Liver (tissue), 9 donors: ENCODE measurements around the gene RALGDS. TPM values are rescaled to one million over a fixed set of nuclear protein-coding genes. Genes with fewer than 3 reads are reported as not detected.

Source experiments
- DNase-seq: peaks from one replicate; pipeline ENCODE4 v3.0.0-alpha.2; 2017; ENCODE audit warnings: low spot score
- H3K27ac ChIP-seq, 2 donors: one replicate each; pipeline ENCODE4 v1.7.0; 2013; ENCODE audit warnings: inconsistent platforms in 2 of 2, low read length in 2 of 2, control low read depth in 1 of 2, low read depth in 1 of 2, mild to moderate bottlenecking in 1 of 2
- H3K27me3 ChIP-seq, 4 donors: one replicate each; pipeline versions ENCODE4 v1.6.1 to v1.7.0; 2013; ENCODE audit warnings: low read length in 3 of 4, inconsistent platforms in 1 of 4, mild to moderate bottlenecking in 1 of 4, moderate library complexity in 1 of 4; ENCODE audit not compliant: control insufficient read depth in 4 of 4, insufficient read depth in 4 of 4
- H3K36me3 ChIP-seq, 4 donors: one replicate each; pipeline versions ENCODE4 v1.6.1 to v1.7.0; 2013; ENCODE audit warnings: low read length in 3 of 4, mild to moderate bottlenecking in 3 of 4, low read depth in 1 of 4, moderate library complexity in 1 of 4; ENCODE audit not compliant: control insufficient read depth in 4 of 4, insufficient read depth in 3 of 4
- H3K4me1 ChIP-seq, 4 donors: one replicate each; pipeline versions ENCODE4 v1.6.1 to v1.7.0; 2013; ENCODE audit warnings: low read length in 3 of 4, mild to moderate bottlenecking in 3 of 4, moderate library complexity in 1 of 4; ENCODE audit not compliant: control insufficient read depth in 4 of 4, insufficient read depth in 4 of 4
- H3K4me3 ChIP-seq, 3 donors: one replicate each; pipeline versions ENCODE4 v1.6.1 to v1.7.0; 2013; ENCODE audit warnings: low read length in 3 of 3, control low read depth in 1 of 3, low read depth in 1 of 3, mild to moderate bottlenecking in 1 of 3
- H3K9ac ChIP-seq, 2 donors: one replicate each; pipeline ENCODE4 v1.7.0; 2013; ENCODE audit warnings: low read length in 2 of 2, mild to moderate bottlenecking in 2 of 2, moderate library complexity in 2 of 2, control low read depth in 1 of 2, low read depth in 1 of 2
- H3K9me3 ChIP-seq, 4 donors: one replicate each; pipeline versions ENCODE4 v1.6.1 to v1.7.0; 2013; ENCODE audit warnings: low read length in 3 of 4; ENCODE audit not compliant: control insufficient read depth in 4 of 4
- ATF3 ChIP-seq: IDR thresholded peaks from 2 replicates; pipeline ENCODE4 v1.6.1; 2016; ENCODE audit warnings: antibody characterized with exemption
- CTCF ChIP-seq: fragments of 150-350 bp; IDR thresholded peaks from 2 replicates; pipeline ENCODE4 v1.5.1; 2017; ENCODE audit warnings: improper control_type of control experiment, low read depth, low read length; ENCODE audit not compliant: missing input control
- EGR1 ChIP-seq, 2 donors: IDR thresholded peaks; 2 replicates each; pipeline ENCODE4 v1.6.1; 2016 to 2018; ENCODE audit warnings: antibody characterized with exemption in 2 of 2, low read depth in 2 of 2
- FOXA1 ChIP-seq: IDR thresholded peaks from 2 replicates; pipeline ENCODE4 v1.6.1; 2016; ENCODE audit warnings: antibody characterized with exemption
- FOXA2 ChIP-seq: IDR thresholded peaks from 2 replicates; pipeline ENCODE4 v1.6.1; 2016; ENCODE audit warnings: antibody characterized with exemption
- GABPA ChIP-seq, 2 donors: IDR thresholded peaks in 1 of 2; conservative IDR thresholded peaks in 1 of 2; 2 replicates each; pipeline ENCODE4 v1.6.1; 2016; ENCODE audit warnings: antibody characterized with exemption in 2 of 2, mild to moderate bottlenecking in 1 of 2, moderate library complexity in 1 of 2
- HNF4A ChIP-seq, 2 donors: conservative IDR thresholded peaks; 2 replicates each; pipeline ENCODE4 v1.6.1; 2016; ENCODE audit warnings: antibody characterized with exemption in 2 of 2, mild to moderate bottlenecking in 2 of 2
- HNF4G ChIP-seq: IDR thresholded peaks from 2 replicates; pipeline ENCODE4 v1.6.1; 2016; ENCODE audit warnings: antibody characterized with exemption
- JUND ChIP-seq, 2 donors: IDR thresholded peaks; 2 replicates each; pipeline ENCODE4 v1.6.1; 2016; ENCODE audit warnings: antibody characterized with exemption in 2 of 2
- NR2F2 ChIP-seq: IDR thresholded peaks from 2 replicates; pipeline ENCODE4 v1.6.1; 2016; ENCODE audit warnings: antibody characterized with exemption
- RAD21 ChIP-seq, 2 donors: IDR thresholded peaks; 2 replicates each; pipeline ENCODE4 v1.6.1; 2016; ENCODE audit warnings: antibody characterized with exemption in 2 of 2, mild to moderate bottlenecking in 2 of 2
- REST ChIP-seq: IDR thresholded peaks from 2 replicates; pipeline ENCODE4 v1.6.1; 2016; ENCODE audit warnings: antibody characterized with exemption, mild to moderate bottlenecking
- RXRA ChIP-seq, 2 donors: IDR thresholded peaks; 2 replicates each; pipeline ENCODE4 v1.6.1; 2017 to 2018; ENCODE audit warnings: antibody characterized with exemption in 2 of 2, mild to moderate bottlenecking in 1 of 2
- SP1 ChIP-seq: IDR thresholded peaks from 2 replicates; pipeline ENCODE4 v1.6.1; 2018; ENCODE audit warnings: antibody characterized with exemption, mild to moderate bottlenecking
- TAF1 ChIP-seq: conservative IDR thresholded peaks from 2 replicates; pipeline ENCODE4 v1.6.1; 2016; ENCODE audit warnings: antibody characterized with exemption, mild to moderate bottlenecking
- YY1 ChIP-seq: IDR thresholded peaks from 2 replicates; pipeline ENCODE4 v1.6.1; 2016; ENCODE audit warnings: antibody characterized with exemption, mild to moderate bottlenecking
- WGBS: extraction: QIAGEN DNeasy Blood & Tissue Kit; methylation state at CpG from one replicate; pipeline ENCODE4 v1.1.7; 2013; 5-methylcytosine and 5-hydroxymethylcytosine counted together
- polyA plus RNA-seq, 2 donors: library from polyadenylated mRNA; stranded (reverse) in 1 of 2; unstranded in 1 of 2; fragments of 200-250 nt in 1 of 2; fragments of >200 nt in 1 of 2; fragmentation: Nextera tagmentation in 1 of 2; extraction: Ambion mirVana in 1 of 2; gene quantifications; one replicate each; pipeline versions ENCODE4 v1.2.1 to v1.2.3, GENCODE V29; 2013 to 2015
- total RNA-seq, 2 donors: library from RNA; depleted of rRNA; stranded (reverse); fragments of >200 nt; gene quantifications; one replicate each; pipeline ENCODE4 v1.2.3, GENCODE V29; 2014
- TF ChIP-seq, protein P1 (sequence below): IDR thresholded peaks from 2 replicates; pipeline ENCODE4 v1.6.1; 2016; ENCODE audit warnings: antibody characterized with exemption
- TF ChIP-seq, protein P2 (sequence below): IDR thresholded peaks from 2 replicates; pipeline ENCODE4 v1.6.1; 2016; ENCODE audit warnings: antibody characterized with exemption
- donor health status: healthy.
- donor health status: healthy.
- donor health status: healthy.
- donor health status: healthy.
- donor health status: healthy.

RALGDS gene
- total and polyA plus RNA-seq, 4 donors = 1.3 to 19.0 (median 7.3) TPM

- Histone ChIP-seq H3K9ac (peak overlapping the region in 1 of 2 donors; percentile 87), H3K4me1 (peaks cover 14 to 72% (median 62%) of the 10 kb centered on the region in 4 donors), H3K36me3 (no peaks in the 10 kb centered on the region), H3K27ac (peak overlapping the region; percentile 69 to 71), H3K4me3 (peak overlapping the region; percentile 43 to 85 (median 67)), H3K9me3 (no peaks in the 10 kb centered on the region), H3K27me3 (no peaks in the 10 kb centered on the region)
- peak; percentile 46 for TF ChIP-seq NR2F2
- TF ChIP-seq, protein P1, sequence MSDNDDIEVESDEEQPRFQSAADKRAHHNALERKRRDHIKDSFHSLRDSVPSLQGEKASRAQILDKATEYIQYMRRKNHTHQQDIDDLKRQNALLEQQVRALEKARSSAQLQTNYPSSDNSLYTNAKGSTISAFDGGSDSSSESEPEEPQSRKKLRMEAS = no peak
- peak; percentile 6 for TF ChIP-seq SP1
- WGBS = 73% methylated on average over 21 of the region's 21 CpGs
- DNase-seq = no peak
These were observed 1.8 kb downstream of the RALGDS start for GRCh38 chr9:133119103-133119845.

DNA sequence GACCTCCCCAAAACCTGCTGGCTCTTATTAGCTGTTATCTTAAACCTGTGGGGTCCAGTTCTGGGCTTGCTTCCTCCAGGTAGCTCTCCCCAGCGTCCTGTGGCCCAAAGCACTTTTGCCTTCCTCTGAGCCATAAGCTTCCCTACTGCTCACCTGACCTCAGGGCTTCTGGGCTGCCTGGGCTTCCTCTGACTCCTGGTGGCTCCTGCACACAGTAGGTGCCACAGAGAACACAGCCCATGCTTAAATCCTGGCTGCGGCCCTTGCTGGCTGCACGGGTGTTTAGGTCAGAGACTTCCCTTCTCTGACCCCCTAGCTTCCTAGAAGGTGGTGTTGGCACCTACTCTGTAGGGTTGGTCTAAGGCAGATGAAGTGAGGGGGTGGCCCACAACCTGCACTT, 2.5 kb downstream of the RALGDS start:
- peaks cover 20 to 79% (median 69%) of the 10 kb centered on the region in 4 donors for H3K4me1 ChIP-seq
- no peak overlapping the region for H3K9ac ChIP-seq
- H3K27me3 ChIP-seq = no peaks in the 10 kb centered on the region
- WGBS = 89% methylated on average over 3 of the region's 3 CpGs
- H3K36me3 ChIP-seq = no peaks in the 10 kb centered on the region
- H3K4me3 ChIP-seq = peak overlapping the region in 1 of 3 donors; percentile 43
- no peaks in the 10 kb centered on the region for H3K9me3 ChIP-seq
- peak overlapping the region in 1 of 2 donors; percentile 69 for H3K27ac ChIP-seq
- TF ChIP-seq FOXA2 (no peak), RXRA (IDR thresholded peaks at IDR 0.05) (no peak), HNF4A (conservative IDR thresholded peaks at IDR 0.05) (no peak), HNF4G (no peak), TAF1 (no peak), SP1 (no peak), REST (no peak), GABPA (IDR thresholded peaks at IDR 0.05 in 1 of 2, conservative IDR thresholded peaks at IDR 0.05 in 1 of 2) (no peak), ATF3 (no peak), EGR1 (IDR thresholded peaks at IDR 0.05; ENCODE audit: low read depth in 2 of 2) (no peak), CTCF (no peak), FOXA1 (no peak), JUND (IDR thresholded peaks at IDR 0.05) (no peak), RAD21 (IDR thresholded peaks at IDR 0.05) (no peak), YY1 (no peak), NR2F2 (no peak)
- TF ChIP-seq, protein P1 = no peak
- TF ChIP-seq, protein P2, sequence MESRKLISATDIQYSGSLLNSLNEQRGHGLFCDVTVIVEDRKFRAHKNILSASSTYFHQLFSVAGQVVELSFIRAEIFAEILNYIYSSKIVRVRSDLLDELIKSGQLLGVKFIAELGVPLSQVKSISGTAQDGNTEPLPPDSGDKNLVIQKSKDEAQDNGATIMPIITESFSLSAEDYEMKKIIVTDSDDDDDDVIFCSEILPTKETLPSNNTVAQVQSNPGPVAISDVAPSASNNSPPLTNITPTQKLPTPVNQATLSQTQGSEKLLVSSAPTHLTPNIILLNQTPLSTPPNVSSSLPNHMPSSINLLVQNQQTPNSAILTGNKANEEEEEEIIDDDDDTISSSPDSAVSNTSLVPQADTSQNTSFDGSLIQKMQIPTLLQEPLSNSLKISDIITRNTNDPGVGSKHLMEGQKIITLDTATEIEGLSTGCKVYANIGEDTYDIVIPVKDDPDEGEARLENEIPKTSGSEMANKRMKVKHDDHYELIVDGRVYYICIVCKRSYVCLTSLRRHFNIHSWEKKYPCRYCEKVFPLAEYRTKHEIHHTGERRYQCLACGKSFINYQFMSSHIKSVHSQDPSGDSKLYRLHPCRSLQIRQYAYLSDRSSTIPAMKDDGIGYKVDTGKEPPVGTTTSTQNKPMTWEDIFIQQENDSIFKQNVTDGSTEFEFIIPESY = no peak
- DNase-seq = no peak
